HepG2 (cell line): ENCODE measurements around the gene HINT1. TPM values are rescaled to one million over a fixed set of nuclear protein-coding genes. Genes with fewer than 3 reads are reported as not detected.

Experiments
- ATAC-seq: fragments of 200-7000 bp; cut with Tn5 transposase; 3 replicates; pipeline ENCODE4 v1.9.1; 2020; ENCODE audit warnings: mild to moderate bottlenecking, moderate library complexity
- BruUV-seq: library from RNA; stranded (reverse); fragments of 400-500 nt; replicated peaks from 2 replicates; lab custom pipeline; 2021; lab: Mats Ljungman, UMichigan
- CTCF ChIA-PET: fragments of 300-600 bp; formaldehyde crosslinking; extraction: SDS; loops from one replicate; lab custom pipeline; 2021; ENCODE audit warnings: low total read pairs, inconsistent platforms, low intra/inter-chr PET ratio; lab: Yijun Ruan, JAX
- POLR2A ChIA-PET: fragments of 350-600 bp; sonication (Branson Sonifier 250); formaldehyde crosslinking; loops from one replicate; lab custom pipeline; 2020; ENCODE audit warnings: antibody characterized with exemption, inconsistent platforms; lab: Yijun Ruan, JAX
- DNase-seq: peaks from one replicate; pipeline ENCODE4 v3.0.0-alpha.2; 2015; ENCODE audit warnings: low spot score
- FAIRE-seq: peaks from 3 replicates; lab custom pipeline; 2011; peaks lifted over from hg19 to GRCh38; lab: Jason Lieb, UNC
- H2AFZ ChIP-seq: one replicate; pipeline ENCODE4 v1.6.1; 2011; ENCODE audit warnings: low read length, inconsistent platforms
- H3K27ac ChIP-seq: fragments of 300-600 bp; 3 replicates; pipeline ENCODE4 v1.8.0; 2011; ENCODE audit warnings: mixed run types, mild to moderate bottlenecking, mixed read lengths, low read length, inconsistent platforms; ENCODE audit not compliant: insufficient read depth; ENCODE audit errors: extremely low read length
- H3K27me3 ChIP-seq, 2 experiments: fragments of 200-600 bp in 1 of 2; 2 replicates in 1 of 2; 3 replicates in 1 of 2; pipeline versions ENCODE4 v1.6.0 to v1.8.0; 2011; ENCODE audit warnings: low read length in 2 of 2, mild to moderate bottlenecking in 2 of 2, moderate library complexity in 2 of 2, inconsistent platforms in 1 of 2; ENCODE audit not compliant: insufficient read depth in 2 of 2, control insufficient read depth in 1 of 2
- H3K36me3 ChIP-seq, 2 experiments: fragments of 200-600 bp in 1 of 2; replicated peaks in 1 of 2; 2 replicates in 1 of 2; 3 replicates in 1 of 2; pipeline versions ENCODE4 v1.5.1 to v1.8.0; 2011; ENCODE audit warnings: low read length in 2 of 2, inconsistent platforms in 1 of 2; ENCODE audit not compliant: insufficient read depth in 2 of 2, control insufficient read depth in 1 of 2
- H3K4me1 ChIP-seq: 2 replicates; pipeline ENCODE4 v1.5.1; 2012; ENCODE audit warnings: low read length, inconsistent platforms; ENCODE audit not compliant: insufficient read depth
- H3K4me2 ChIP-seq: 2 replicates; pipeline ENCODE4 v1.6.0; 2011; ENCODE audit warnings: low read depth, low read length, inconsistent platforms
- H3K4me3 ChIP-seq, 3 experiments: fragments of 200-600 bp in 1 of 3; sonication (generic), shearing (Covaris generic) in 1 of 3; replicated peaks in 1 of 3; 2 replicates each; pipeline ENCODE4 v1.5.1; 2011 to 2016; ENCODE audit warnings: low read length in 3 of 3, inconsistent platforms in 2 of 3, low read depth in 2 of 3, mild to moderate bottlenecking in 2 of 3, control low read depth in 1 of 3, mixed read lengths in 1 of 3; ENCODE audit not compliant: insufficient read depth in 1 of 3
- H3K79me2 ChIP-seq: one replicate; pipeline ENCODE4 v1.6.1; 2011; ENCODE audit warnings: low read length, inconsistent platforms; ENCODE audit not compliant: insufficient read depth
- H3K9ac ChIP-seq: 2 replicates; pipeline ENCODE4 v1.6.0; 2011; ENCODE audit warnings: mild to moderate bottlenecking, low read depth, low read length, inconsistent platforms; ENCODE audit not compliant: insufficient read depth
- H3K9me3 ChIP-seq: 2 replicates; pipeline ENCODE4 v1.5.1; 2012; ENCODE audit warnings: mild to moderate bottlenecking, low read length
- H4K20me1 ChIP-seq: 2 replicates; pipeline ENCODE4 v1.6.0; 2011; ENCODE audit warnings: inconsistent platforms, mild to moderate bottlenecking, low read length, moderate library complexity; ENCODE audit not compliant: insufficient read depth
- CCDC6 ChIP-seq: sonication (generic); formaldehyde crosslinking; IDR thresholded peaks from 2 replicates; pipeline ENCODE4 v1.8.1; 2022; ENCODE audit warnings: mild to moderate bottlenecking, missing genetic modification reagents, moderate library complexity
- EP300 ChIP-seq, 3 experiments: sonication (generic) in 1 of 3; formaldehyde crosslinking in 1 of 3; IDR thresholded peaks; 2 replicates each; pipeline versions ENCODE4 v1.5.1 to v1.6.1; 2011 to 2020; ENCODE audit warnings: low read depth in 2 of 3, low read length in 2 of 3, borderline replicate concordance in 1 of 3, improper control_type of control experiment in 1 of 3, mild to moderate bottlenecking in 1 of 3, missing genetic modification reagents in 1 of 3, moderate library complexity in 1 of 3
- GATAD1 ChIP-seq: IDR thresholded peaks from 2 replicates; pipeline ENCODE4 v1.6.1; 2016; ENCODE audit warnings: missing genetic modification reagents, missing compliant biosample characterization
- HDAC1 ChIP-seq: sonication (generic); formaldehyde crosslinking; IDR thresholded peaks from 2 replicates; pipeline ENCODE4 v1.5.1; 2020; ENCODE audit warnings: mild to moderate bottlenecking, missing genetic modification reagents
- NFYB ChIP-seq: sonication (generic); formaldehyde crosslinking; IDR thresholded peaks from 2 replicates; pipeline ENCODE4 v1.4.0; 2020; ENCODE audit warnings: missing genetic modification reagents
- NFYC ChIP-seq: IDR thresholded peaks from 2 replicates; pipeline ENCODE4 v1.6.1; 2016; ENCODE audit warnings: missing genetic modification reagents, missing compliant biosample characterization
- TEAD2 ChIP-seq: sonication (generic); formaldehyde crosslinking; IDR thresholded peaks from 2 replicates; pipeline ENCODE4 v1.9.0; 2021; ENCODE audit warnings: missing genetic modification reagents
- ZFP41 ChIP-seq: sonication (generic); formaldehyde crosslinking; IDR thresholded peaks from 2 replicates; pipeline ENCODE4 v1.4.0; 2020; ENCODE audit warnings: mild to moderate bottlenecking, missing genetic modification reagents, borderline replicate concordance
- ZNF232 ChIP-seq: sonication (generic); formaldehyde crosslinking; IDR thresholded peaks from 2 replicates; pipeline ENCODE4 v1.4.0; 2020; ENCODE audit warnings: missing genetic modification reagents, borderline replicate concordance
- ZNF44 ChIP-seq: sonication (generic); formaldehyde crosslinking; IDR thresholded peaks from 2 replicates; pipeline ENCODE4 v1.5.1; 2020; ENCODE audit warnings: mild to moderate bottlenecking, missing genetic modification reagents
- ZNF501 ChIP-seq: sonication (generic); formaldehyde crosslinking; IDR thresholded peaks from 2 replicates; pipeline ENCODE4 v1.5.1; 2020; ENCODE audit warnings: mild to moderate bottlenecking, moderate library complexity, missing genetic modification reagents
- ZNF709 ChIP-seq: sonication (generic); formaldehyde crosslinking; IDR thresholded peaks from 2 replicates; pipeline ENCODE4 v1.5.0; 2020; ENCODE audit warnings: mild to moderate bottlenecking, missing genetic modification reagents
- ZNF747 ChIP-seq: sonication (generic); formaldehyde crosslinking; IDR thresholded peaks from 2 replicates; pipeline ENCODE4 v1.8.1; 2023; ENCODE audit warnings: missing genetic modification reagents, mild to moderate bottlenecking, borderline replicate concordance
- ZNF749 ChIP-seq: sonication (generic); formaldehyde crosslinking; IDR thresholded peaks from 2 replicates; pipeline ENCODE4 v1.8.0; 2022; ENCODE audit warnings: mild to moderate bottlenecking, missing genetic modification reagents, moderate library complexity, borderline replicate concordance
- ZSCAN31 ChIP-seq: sonication (generic); formaldehyde crosslinking; IDR thresholded peaks from 2 replicates; pipeline ENCODE4 v1.5.0; 2020; ENCODE audit warnings: low read depth, mild to moderate bottlenecking, missing genetic modification reagents
- WGBS: methylation state at CpG from one replicate; pipeline ENCODE4 v1.1.6; 2017; ENCODE audit warnings: low lambda C conversion rate; 5-methylcytosine and 5-hydroxymethylcytosine counted together
- in situ Hi-C: cut with HindIII; loops from 2 replicates; pipeline ENCODE4 v1.10.0; 2017; ENCODE audit warnings: low pct_unique_long_range_greater_than_20kb; ENCODE audit not compliant: extremely low pct_ligation_motif_present
- intact Hi-C: fragments of 100-400 bp; cut with micrococcal nuclease; formaldehyde crosslinking; loops from one replicate; pipeline ENCODE4 v1.10.0; 2022; ENCODE audit not compliant: unreplicated experiment
- polyA plus RNA-seq, 8 experiments: library from polyadenylated mRNA; depleted of rRNA in 3 of 8; stranded (reverse) in 7 of 8; unstranded in 1 of 8; fragments of >200 nt; fragmentation: Illumina TruSeq in 4 of 8; extraction: Trizol in 4 of 8; gene quantifications; 2 replicates each; pipeline versions ENCODE4 v1.2.1 to v1.2.3, GENCODE V29; 2011 to 2016; ENCODE audit warnings: low read depth in 4 of 8, missing spikeins in 1 of 8, mixed read lengths in 1 of 8; ENCODE audit not compliant: insufficient read depth in 1 of 8
- total RNA-seq, 5 experiments: library from RNA; depleted of rRNA; stranded (reverse); fragments of >200 nt; fragmentation: Illumina TruSeq; extraction: Trizol; gene quantifications; 2 replicates each; pipeline ENCODE4 v1.2.3, GENCODE V29; 2016; ENCODE audit warnings: low read depth in 1 of 5
- TF ChIP-seq, protein P1 (sequence below): sonication (generic); formaldehyde crosslinking; IDR thresholded peaks from 2 replicates; pipeline ENCODE4 v1.8.1; 2022; ENCODE audit warnings: mild to moderate bottlenecking, missing genetic modification reagents
- TF ChIP-seq, protein P2 (sequence below): sonication (generic); formaldehyde crosslinking; IDR thresholded peaks from 2 replicates; pipeline ENCODE4 v1.4.0; 2020; ENCODE audit warnings: missing genetic modification reagents, mild to moderate bottlenecking, borderline replicate concordance
- TF ChIP-seq, protein P3 (sequence below): sonication (generic); formaldehyde crosslinking; IDR thresholded peaks from 2 replicates; pipeline ENCODE4 v1.5.1; 2020; ENCODE audit warnings: missing genetic modification reagents, mild to moderate bottlenecking, borderline replicate concordance

The HINT1 gene
- total and polyA plus RNA-seq, 2 of the 13 experiments (the other 11 are each of a cell fraction or from before 2014, with no cell fraction given), result 428 to 997 TPM

DNA sequence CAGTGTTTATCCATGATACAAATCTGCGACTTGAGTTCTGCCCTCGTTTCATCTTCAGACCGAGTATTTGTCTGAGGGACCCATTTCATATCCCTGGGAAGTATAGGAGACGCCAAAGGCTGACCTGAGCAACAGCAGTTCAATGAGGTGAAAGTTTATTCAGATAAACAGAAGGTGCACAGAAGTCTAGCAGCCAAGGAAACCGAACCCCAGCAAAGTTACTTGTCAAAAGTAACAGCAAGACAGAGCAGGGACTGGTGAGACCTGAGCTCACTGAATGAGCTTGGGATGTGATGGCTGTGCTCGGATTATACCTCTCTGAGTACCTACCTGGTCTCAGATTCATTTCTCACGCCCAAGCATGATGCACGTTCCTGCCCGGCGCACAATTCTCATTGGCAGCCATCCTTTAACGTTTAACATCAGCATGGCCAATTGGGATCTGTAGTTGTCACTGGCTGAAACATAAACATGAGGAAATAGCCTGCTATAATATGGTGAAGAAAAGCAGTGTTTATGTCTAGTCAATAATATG lies 6.3 kb upstream of the HINT1 start:
- POLR2A ChIA-PET, result no interaction called here
- Histone ChIP-seq H3K4me1 (peaks cover 25% of the 10 kb centered on the region), H3K4me3 (peak overlapping the region; percentile 65 to 82 (median 73)), H3K27me3 (no peaks in the 10 kb centered on the region; a peak in 1 of 5 replicates), H3K9me3 (no peaks in the 10 kb centered on the region), H4K20me1 (no peaks in the 10 kb centered on the region), H3K27ac (peak overlapping the region; percentile 63), H3K36me3 (no peaks in the 10 kb centered on the region), H3K79me2 (peaks cover 11% of the 10 kb centered on the region), H2AFZ (peak overlapping the region; percentile 34), H3K4me2 (peak overlapping the region; percentile 85), H3K9ac (peak overlapping the region; percentile 73)
- ATAC-seq (peak; percentile 36), DNase-seq (peak; percentile 27), FAIRE-seq (no peak)
- CTCF ChIA-PET, result no interaction called here
- BruUV-seq, result TSS peak; percentile 77
- intact Hi-C loops (no loop called here), in situ Hi-C loops (loop anchor here (5.0 kb wide), 1 partner anchor 211 kb away; no protein-coding TSS in a partner anchor)
- 0% methylated on average over 11 of the region's 11 CpGs for WGBS
- TF ChIP-seq ZNF501, result 0 out of 2 replicates have a peak, but pooled peaks have one; percentile 10
- TF ChIP-seq ZNF749 (CRISPR knock-in tag), result no peak
- TF ChIP-seq ZNF747 (CRISPR knock-in tag), result 0 out of 2 replicates have a peak, but pooled peaks have one; percentile 18
- peak; percentile 24; the same call in 1 of the 2 replicates for TF ChIP-seq HDAC1 (CRISPR knock-in tag)
- TF ChIP-seq ZNF709, result 0 out of 2 replicates have a peak, but pooled peaks have one; percentile 12
- TF ChIP-seq, protein P1, sequence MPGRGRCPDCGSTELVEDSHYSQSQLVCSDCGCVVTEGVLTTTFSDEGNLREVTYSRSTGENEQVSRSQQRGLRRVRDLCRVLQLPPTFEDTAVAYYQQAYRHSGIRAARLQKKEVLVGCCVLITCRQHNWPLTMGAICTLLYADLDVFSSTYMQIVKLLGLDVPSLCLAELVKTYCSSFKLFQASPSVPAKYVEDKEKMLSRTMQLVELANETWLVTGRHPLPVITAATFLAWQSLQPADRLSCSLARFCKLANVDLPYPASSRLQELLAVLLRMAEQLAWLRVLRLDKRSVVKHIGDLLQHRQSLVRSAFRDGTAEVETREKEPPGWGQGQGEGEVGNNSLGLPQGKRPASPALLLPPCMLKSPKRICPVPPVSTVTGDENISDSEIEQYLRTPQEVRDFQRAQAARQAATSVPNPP, result peak; percentile 20; the same call in 1 of the 2 replicates
- peak; percentile 67 for TF ChIP-seq NFYB
- no peak for TF ChIP-seq ZNF232 (CRISPR knock-in tag)
- TF ChIP-seq CCDC6 (CRISPR knock-in tag), result 0 out of 2 replicates have a peak, but pooled peaks have one; percentile 26
- TF ChIP-seq GATAD1 (CRISPR knock-in tag), result 0 out of 2 replicates have a peak, but pooled peaks have one; percentile 24
- TF ChIP-seq ZFP41 (CRISPR knock-in tag), result 0 out of 2 replicates have a peak, but pooled peaks have one; percentile 27
- 0 out of 2 replicates have a peak, but pooled peaks have one; percentile 33 for TF ChIP-seq ZSCAN31 (CRISPR knock-in tag)
- peak; percentile 37 for TF ChIP-seq NFYC (CRISPR knock-in tag)
- TF ChIP-seq, protein P2, sequence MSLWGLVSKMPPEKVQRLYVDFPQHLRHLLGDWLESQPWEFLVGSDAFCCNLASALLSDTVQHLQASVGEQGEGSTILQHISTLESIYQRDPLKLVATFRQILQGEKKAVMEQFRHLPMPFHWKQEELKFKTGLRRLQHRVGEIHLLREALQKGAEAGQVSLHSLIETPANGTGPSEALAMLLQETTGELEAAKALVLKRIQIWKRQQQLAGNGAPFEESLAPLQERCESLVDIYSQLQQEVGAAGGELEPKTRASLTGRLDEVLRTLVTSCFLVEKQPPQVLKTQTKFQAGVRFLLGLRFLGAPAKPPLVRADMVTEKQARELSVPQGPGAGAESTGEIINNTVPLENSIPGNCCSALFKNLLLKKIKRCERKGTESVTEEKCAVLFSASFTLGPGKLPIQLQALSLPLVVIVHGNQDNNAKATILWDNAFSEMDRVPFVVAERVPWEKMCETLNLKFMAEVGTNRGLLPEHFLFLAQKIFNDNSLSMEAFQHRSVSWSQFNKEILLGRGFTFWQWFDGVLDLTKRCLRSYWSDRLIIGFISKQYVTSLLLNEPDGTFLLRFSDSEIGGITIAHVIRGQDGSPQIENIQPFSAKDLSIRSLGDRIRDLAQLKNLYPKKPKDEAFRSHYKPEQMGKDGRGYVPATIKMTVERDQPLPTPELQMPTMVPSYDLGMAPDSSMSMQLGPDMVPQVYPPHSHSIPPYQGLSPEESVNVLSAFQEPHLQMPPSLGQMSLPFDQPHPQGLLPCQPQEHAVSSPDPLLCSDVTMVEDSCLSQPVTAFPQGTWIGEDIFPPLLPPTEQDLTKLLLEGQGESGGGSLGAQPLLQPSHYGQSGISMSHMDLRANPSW (CRISPR knock-in tag), result 0 out of 2 replicates have a peak, but pooled peaks have one; percentile 34
- TF ChIP-seq EP300 (IDR thresholded peaks at IDR 0.05; ENCODE audit: low read depth in 2 of 2, low read length in 2 of 2), result no peak
- TF ChIP-seq EP300 (CRISPR knock-in tag; IDR thresholded peaks at IDR 0.05; ENCODE audit: borderline replicate concordance), result no peak
- 0 out of 2 replicates have a peak, but pooled peaks have one; percentile 30 for TF ChIP-seq ZNF44 (CRISPR knock-in tag)
- TF ChIP-seq, protein P3, sequence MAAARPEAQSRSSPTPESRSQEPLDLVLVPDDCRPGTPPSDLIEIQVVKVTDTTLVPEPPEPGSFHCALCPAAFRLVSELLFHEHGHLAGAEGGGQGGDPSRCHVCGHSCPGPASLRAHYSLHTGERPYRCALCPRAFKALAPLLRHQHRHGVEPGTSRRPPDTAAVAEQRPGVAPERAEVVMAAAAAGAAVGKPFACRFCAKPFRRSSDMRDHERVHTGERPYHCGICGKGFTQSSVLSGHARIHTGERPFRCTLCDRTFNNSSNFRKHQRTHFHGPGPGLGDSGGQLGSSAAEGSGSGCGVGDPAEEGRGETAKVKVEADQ, result 0 out of 2 replicates have a peak, but pooled peaks have one; percentile 0
- TF ChIP-seq TEAD2 (CRISPR knock-in tag), result no peak
